Testis (tissue), 3 donors: ENCODE measurements around the gene MTA1. TPM values are rescaled to one million over a fixed set of nuclear protein-coding genes. Genes with fewer than 3 reads are reported as not detected.

Experiments
- DNase-seq: peaks from one replicate; pipeline ENCODE4 v3.0.0-alpha.2; 2019
- H3K27ac ChIP-seq, 2 donors: fragments of 200-600 bp; sonication (generic); one replicate each; pipeline ENCODE4 v1.5.1; 2019
- H3K27me3 ChIP-seq: fragments of 200-600 bp; sonication (generic); one replicate; pipeline ENCODE4 v1.5.1; 2019
- H3K36me3 ChIP-seq: fragments of 200-600 bp; sonication (generic); one replicate; pipeline ENCODE4 v1.5.1; 2017; ENCODE audit warnings: low read depth; ENCODE audit errors: missing control alignments
- H3K4me1 ChIP-seq: fragments of 200-600 bp; sonication (generic); one replicate; pipeline ENCODE4 v1.5.1; 2019
- H3K4me3 ChIP-seq, 2 donors: fragments of 200-600 bp; sonication (generic); one replicate each; pipeline ENCODE4 v1.5.1; 2017 to 2019
- H3K9me3 ChIP-seq: fragments of 200-600 bp; sonication (generic); one replicate; pipeline ENCODE4 v1.5.1; 2017
- CTCF ChIP-seq, 3 experiments: fragments of 450-650 bp in 2 of 3; fragments of 200-600 bp in 1 of 3; sonication (generic) in 1 of 3; IDR thresholded peaks; one replicate each; pipeline ENCODE4 v1.5.1; 2016 to 2019; ENCODE audit warnings: antibody characterized with exemption in 3 of 3, mild to moderate bottlenecking in 2 of 3, moderate library complexity in 1 of 3
- POLR2A ChIP-seq: fragments of 450-650 bp; IDR thresholded peaks from one replicate; pipeline ENCODE4 v1.6.1; 2017; ENCODE audit warnings: antibody characterized with exemption, mild to moderate bottlenecking, moderate library complexity
- WGBS, 2 donors: methylation state at CpG; one replicate each; pipeline ENCODE4 v1.1.5; 2018; 5-methylcytosine and 5-hydroxymethylcytosine counted together
- intact Hi-C: fragments of 100-400 bp; cut with DNase I; formaldehyde crosslinking; loops from one replicate; pipeline ENCODE4 v1.15.1; 2023; ENCODE audit warnings: low total_unique reads
- polyA plus RNA-seq: library from polyadenylated mRNA; stranded (reverse); fragments of 350-450 nt; fragmentation: Illumina TruSeq; extraction: RNeasy Lipid Tissue Mini Kit (QIAGEN cat#74804); gene quantifications from one replicate; pipeline ENCODE4 v1.2.3, GENCODE V29; 2014; ENCODE audit warnings: low read depth, low replicate concordance; ENCODE audit not compliant: insufficient read depth
- total RNA-seq, 2 donors: library from RNA; depleted of rRNA; stranded (reverse); fragments of >200 nt; gene quantifications; one replicate each; pipeline ENCODE4 v1.2.3, GENCODE V29; 2016

The MTA1 gene
- total and polyA plus RNA-seq, 3 donors from 2014 or later, result 118 to 135 (median 120) TPM

- 93 to 97% methylated on average over 4 to 6 of the region's 6 CpGs for WGBS, 2 donors
- intact Hi-C loops, result no loop called here
- H3K36me3 ChIP-seq, result no peaks in the 10 kb centered on the region
Measured at GRCh38 chr14:105494606-105494929, 74.9 kb downstream of the MTA1 start.

GRCh38 chr14:105495101-105495989 lies 75.7 kb downstream of the MTA1 start:
- Histone ChIP-seq H3K9me3 (no peaks in the 10 kb centered on the region), H3K36me3 (no peaks in the 10 kb centered on the region), H3K4me1 (peaks cover 9% of the 10 kb centered on the region), H3K27me3 (no peaks in the 10 kb centered on the region), H3K27ac (no peak overlapping the region), H3K4me3 (no peak overlapping the region)
- WGBS, 2 donors, result 76 to 83% methylated on average over 1 to 18 of the region's 18 CpGs
- no peak for DNase-seq
- TF ChIP-seq POLR2A (no peak), CTCF (IDR thresholded peaks at IDR 0.05) (no peak)
- intact Hi-C loops, result no loop called here

More at GRCh38 chr14:105494606-105494929, 74.9 kb downstream of the MTA1 start:
- no peaks in the 10 kb centered on the region for H3K9me3 ChIP-seq
- DNase-seq, result no peak
- no peak overlapping the region for H3K4me3 ChIP-seq
- no peak overlapping the region for H3K27ac ChIP-seq
- TF ChIP-seq CTCF (IDR thresholded peaks at IDR 0.05) (no peak), POLR2A (no peak)
- peaks cover 10% of the 10 kb centered on the region for H3K4me1 ChIP-seq
- no peaks in the 10 kb centered on the region for H3K27me3 ChIP-seq

- no peaks in the 10 kb centered on the region for H3K9me3 ChIP-seq
- TF ChIP-seq CTCF (IDR thresholded peaks at IDR 0.05) (no peak), POLR2A (no peak)
- intact Hi-C loops, result no loop called here
- H3K4me1 ChIP-seq, result peaks cover 9% of the 10 kb centered on the region
- WGBS, 2 donors, result 65 to 73% methylated on average over 3 to 16 of the region's 18 CpGs
- H3K27ac ChIP-seq, result no peak overlapping the region
- no peak for DNase-seq
- no peaks in the 10 kb centered on the region for H3K36me3 ChIP-seq
- H3K4me3 ChIP-seq, result no peak overlapping the region
- H3K27me3 ChIP-seq, result no peaks in the 10 kb centered on the region
Measured at GRCh38 chr14:105495990-105496830, 76.6 kb downstream of the MTA1 start.

GRCh38 chr14:105496831-105497591 lies 77.4 kb downstream of the MTA1 start:
- no peak for DNase-seq
- WGBS, 2 donors, result 88 to 95% methylated on average over 9 to 32 of the region's 32 CpGs
- H3K4me3 ChIP-seq, result no peak overlapping the region
- TF ChIP-seq POLR2A (no peak), CTCF (IDR thresholded peaks at IDR 0.05) (no peak)
- peaks cover 9% of the 10 kb centered on the region for H3K4me1 ChIP-seq
- H3K27me3 ChIP-seq, result no peaks in the 10 kb centered on the region
- H3K27ac ChIP-seq, result no peak overlapping the region
- no peaks in the 10 kb centered on the region for H3K36me3 ChIP-seq
- H3K9me3 ChIP-seq, result no peaks in the 10 kb centered on the region
- intact Hi-C loops, result no loop called here
